ENCODE measurements around the gene TRIB2. TPM values are rescaled to one million over a fixed set of nuclear protein-coding genes. Genes with fewer than 3 reads are reported as not detected.

TRIB2 gene
- total RNA-seq, 2 experiments from 2014 or later: 9.2 to 11.0 TPM

DNA sequence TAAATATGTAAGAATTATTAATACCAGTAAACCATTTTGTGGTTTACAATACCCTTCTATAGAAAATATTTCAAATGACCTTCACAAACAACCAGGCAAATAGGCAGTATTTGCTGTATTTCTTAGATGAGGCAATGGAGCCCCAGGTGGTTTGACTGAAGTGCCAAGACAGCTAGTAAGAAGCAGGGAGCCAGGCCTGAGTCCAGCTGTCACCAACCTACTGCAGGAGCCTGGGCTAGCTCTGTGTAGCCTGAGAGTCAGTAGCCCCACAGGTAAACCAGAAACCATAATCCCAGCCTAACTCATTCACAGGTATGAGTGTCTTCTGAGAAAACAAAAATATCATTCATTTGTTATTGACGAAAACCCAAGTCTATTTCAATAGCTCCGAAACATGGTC lies 45.6 kb downstream of the TRIB2 start:
- POLR2A ChIA-PET: no interaction called here
- H3K4me1 Mint-ChIP-seq (ENCODE audit: low read depth): peaks cover 7% of the 10 kb centered on the region
- peaks cover 5% of the 10 kb centered on the region for H3K27me3 Mint-ChIP-seq
- H3K36me3 Mint-ChIP-seq (ENCODE audit: low read depth): no peaks in the 10 kb centered on the region
- H3K27ac Mint-ChIP-seq: no peak overlapping the region
- intact Hi-C loops (cut with micrococcal nuclease): no loop called here
- DNase-seq: no peak
- peaks cover 3% of the 10 kb centered on the region for H3K9me3 Mint-ChIP-seq
- CTCF ChIA-PET: no interaction called here
- ATAC-seq: no peak
- H3K4me3 Mint-ChIP-seq: no peak overlapping the region
- TF ChIP-seq, protein P1, sequence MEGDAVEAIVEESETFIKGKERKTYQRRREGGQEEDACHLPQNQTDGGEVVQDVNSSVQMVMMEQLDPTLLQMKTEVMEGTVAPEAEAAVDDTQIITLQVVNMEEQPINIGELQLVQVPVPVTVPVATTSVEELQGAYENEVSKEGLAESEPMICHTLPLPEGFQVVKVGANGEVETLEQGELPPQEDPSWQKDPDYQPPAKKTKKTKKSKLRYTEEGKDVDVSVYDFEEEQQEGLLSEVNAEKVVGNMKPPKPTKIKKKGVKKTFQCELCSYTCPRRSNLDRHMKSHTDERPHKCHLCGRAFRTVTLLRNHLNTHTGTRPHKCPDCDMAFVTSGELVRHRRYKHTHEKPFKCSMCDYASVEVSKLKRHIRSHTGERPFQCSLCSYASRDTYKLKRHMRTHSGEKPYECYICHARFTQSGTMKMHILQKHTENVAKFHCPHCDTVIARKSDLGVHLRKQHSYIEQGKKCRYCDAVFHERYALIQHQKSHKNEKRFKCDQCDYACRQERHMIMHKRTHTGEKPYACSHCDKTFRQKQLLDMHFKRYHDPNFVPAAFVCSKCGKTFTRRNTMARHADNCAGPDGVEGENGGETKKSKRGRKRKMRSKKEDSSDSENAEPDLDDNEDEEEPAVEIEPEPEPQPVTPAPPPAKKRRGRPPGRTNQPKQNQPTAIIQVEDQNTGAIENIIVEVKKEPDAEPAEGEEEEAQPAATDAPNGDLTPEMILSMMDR (IDR thresholded peaks at IDR 0.05): no peak

DNA sequence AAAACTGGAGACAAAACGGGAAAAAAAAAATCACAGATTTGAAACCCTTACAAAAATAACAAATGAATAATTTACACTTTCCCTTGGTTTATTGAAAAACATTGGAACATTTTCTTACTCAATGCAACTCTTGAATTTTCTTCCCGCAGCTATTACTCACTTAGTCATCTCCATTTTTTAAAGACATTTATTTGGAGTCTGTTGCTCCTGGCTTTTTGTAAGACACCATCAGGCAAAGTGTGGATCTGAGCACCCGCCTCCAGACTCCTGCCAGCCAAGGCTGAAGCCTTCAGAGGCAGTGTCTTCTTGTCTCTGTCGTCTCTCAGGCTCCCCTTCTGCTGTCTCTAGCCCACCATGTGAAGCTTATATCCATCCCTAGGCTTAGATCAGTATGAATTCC lies 46.2 kb downstream of the TRIB2 start:
- no peaks in the 10 kb centered on the region for H3K36me3 Mint-ChIP-seq (ENCODE audit: low read depth)
- intact Hi-C loops (cut with micrococcal nuclease): no loop called here
- TF ChIP-seq, protein P1 (IDR thresholded peaks at IDR 0.05): no peak
- H3K9me3 Mint-ChIP-seq: peaks cover 3% of the 10 kb centered on the region
- ChIA-PET POLR2A (no interaction called here), CTCF (no interaction called here)
- peaks cover 9% of the 10 kb centered on the region for H3K27me3 Mint-ChIP-seq
- peaks cover 7% of the 10 kb centered on the region for H3K4me1 Mint-ChIP-seq (ENCODE audit: low read depth)
- ATAC-seq: no peak
- DNase-seq: no peak
- no peak overlapping the region for H3K4me3 Mint-ChIP-seq
- no peak overlapping the region for H3K27ac Mint-ChIP-seq

DNA sequence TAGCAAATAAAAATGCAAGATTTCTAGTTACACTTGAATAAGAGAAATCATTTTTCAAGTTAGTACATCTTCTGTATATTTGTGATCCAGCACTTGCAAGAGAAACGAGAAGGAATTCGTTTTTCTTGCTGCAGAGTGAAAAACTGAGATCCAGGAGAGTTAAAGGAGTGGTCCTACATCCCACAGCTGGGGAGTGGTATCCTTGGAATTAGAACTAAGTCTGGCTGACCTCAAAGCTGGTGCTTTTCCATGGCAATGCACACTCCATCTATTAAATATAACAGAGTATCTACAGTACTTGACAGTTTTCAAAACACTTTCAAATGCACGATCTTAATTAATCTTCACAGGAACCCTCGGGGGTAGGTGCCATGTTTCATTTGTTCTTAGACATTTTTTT lies 46.8 kb downstream of the TRIB2 start:
- no peak overlapping the region for H3K27ac Mint-ChIP-seq
- H3K4me1 Mint-ChIP-seq (ENCODE audit: low read depth): peaks cover 7% of the 10 kb centered on the region
- intact Hi-C loops (cut with micrococcal nuclease): no loop called here
- CTCF ChIA-PET: no interaction called here
- TF ChIP-seq, protein P1 (IDR thresholded peaks at IDR 0.05): no peak
- H3K27me3 Mint-ChIP-seq: peaks cover 13% of the 10 kb centered on the region
- POLR2A ChIA-PET: no interaction called here
- ATAC-seq (no peak), DNase-seq (no peak)
- H3K4me3 Mint-ChIP-seq: no peak overlapping the region
- H3K9me3 Mint-ChIP-seq: peaks cover 3% of the 10 kb centered on the region
- no peaks in the 10 kb centered on the region for H3K36me3 Mint-ChIP-seq (ENCODE audit: low read depth)

DNA sequence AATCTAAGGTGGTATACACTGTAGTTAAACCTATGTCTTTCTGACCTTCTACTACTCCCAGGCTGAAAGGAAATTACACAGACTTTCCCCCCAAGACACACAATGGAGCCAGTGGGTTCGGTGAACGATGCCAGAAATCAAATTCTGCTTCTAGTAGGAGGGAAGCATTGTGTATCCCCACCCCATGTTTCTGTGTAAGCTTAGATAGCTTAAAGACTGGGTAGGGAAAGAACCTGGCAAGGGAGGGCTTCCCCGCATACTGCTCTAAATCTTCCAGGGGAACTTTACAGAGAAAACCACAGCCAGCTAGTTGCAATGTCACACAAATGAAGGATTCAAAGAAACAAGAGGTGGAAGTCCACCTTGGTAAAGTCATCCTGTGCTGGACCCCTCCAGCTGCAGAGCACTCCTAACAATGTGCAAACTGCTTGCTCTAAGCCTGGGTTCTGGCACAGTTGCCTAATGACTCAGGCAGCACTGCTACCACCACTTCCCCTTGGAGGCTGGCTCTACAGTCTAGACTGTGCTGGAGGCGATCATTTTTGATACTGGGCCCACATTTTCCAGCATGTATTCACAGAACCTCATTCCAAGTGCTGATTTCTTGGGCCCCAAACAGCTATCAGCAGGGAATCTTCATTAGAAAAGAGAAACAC lies 47.5 kb downstream of the TRIB2 start:
- Mint-ChIP-seq H3K4me3 (no peak overlapping the region), H3K9me3 (peaks cover 3% of the 10 kb centered on the region), H3K27ac (no peak overlapping the region), H3K27me3 (peaks cover 14% of the 10 kb centered on the region), H3K4me1 (ENCODE audit: low read depth) (peaks cover 7% of the 10 kb centered on the region), H3K36me3 (ENCODE audit: low read depth) (no peaks in the 10 kb centered on the region)
- intact Hi-C loops (cut with micrococcal nuclease): no loop called here
- POLR2A ChIA-PET: no interaction called here
- no peak for DNase-seq
- no peak for ATAC-seq
- CTCF ChIA-PET: interaction anchor here (1.4 kb wide), 1 partner anchor 166 kb away, joined by 3 read pairs; no protein-coding TSS in a partner anchor
- TF ChIP-seq, protein P1 (IDR thresholded peaks at IDR 0.05): no peak

DNA sequence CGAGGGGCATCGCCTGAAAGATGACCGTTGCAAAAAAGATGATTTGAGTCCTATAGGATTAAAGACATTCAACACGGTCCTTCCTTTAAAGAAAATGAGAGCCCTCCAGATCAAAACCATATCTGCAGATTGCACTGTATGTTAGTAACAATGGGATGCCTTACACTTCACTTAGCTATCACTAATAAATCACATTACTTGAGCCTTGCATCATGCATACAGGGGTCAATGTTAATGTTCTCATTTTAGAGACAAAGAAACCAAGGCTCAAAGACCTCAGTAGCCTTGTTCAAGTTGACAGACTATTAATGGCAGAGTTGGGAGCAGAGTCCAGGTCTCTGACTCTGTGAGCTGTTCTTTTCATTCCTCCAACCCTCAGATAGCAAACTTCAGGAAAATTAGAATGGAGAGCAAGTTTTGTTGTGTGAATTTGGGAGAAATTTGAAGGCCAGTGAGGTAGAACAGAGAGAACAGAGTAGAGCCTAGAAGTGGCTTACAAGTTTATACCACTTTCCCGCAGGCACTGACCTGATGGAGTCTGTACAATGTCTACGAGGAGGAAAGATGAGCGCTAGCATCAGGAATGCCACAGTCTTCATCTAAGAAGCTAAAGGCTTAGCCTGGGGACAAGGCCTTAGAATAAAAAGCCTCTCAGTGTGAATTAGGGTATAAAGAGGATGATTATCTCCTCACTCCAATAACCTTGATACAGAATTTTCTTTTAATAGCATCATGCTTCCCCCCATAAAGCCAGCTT lies 48.3 kb downstream of the TRIB2 start:
- POLR2A ChIA-PET: interaction anchor here (0.8 to 1.3 kb wide), 2 partner anchors 9 to 15 kb away, joined by 3 to 5 read pairs; no protein-coding TSS in a partner anchor
- H3K27me3 Mint-ChIP-seq: peaks cover 22% of the 10 kb centered on the region
- no peak overlapping the region for H3K27ac Mint-ChIP-seq
- peaks cover 3% of the 10 kb centered on the region for H3K9me3 Mint-ChIP-seq
- H3K4me3 Mint-ChIP-seq: no peak overlapping the region
- no peaks in the 10 kb centered on the region for H3K36me3 Mint-ChIP-seq (ENCODE audit: low read depth)
- ATAC-seq (no peak), DNase-seq (no peak)
- intact Hi-C loops (cut with micrococcal nuclease): no loop called here
- CTCF ChIA-PET: interaction anchor here (0.9 to 1.4 kb wide), 2 partner anchors 165 to 242 kb away, joined by 3 read pairs; no protein-coding TSS in a partner anchor
- peaks cover 7% of the 10 kb centered on the region for H3K4me1 Mint-ChIP-seq (ENCODE audit: low read depth)
- TF ChIP-seq, protein P1 (IDR thresholded peaks at IDR 0.05): no peak

Measured in activated CD8-positive, alpha-beta T cell treated with anti-CD3 and anti-CD28 coated beads for 36 hours (primary cell).